HL-60 (cell line): ENCODE data around the gene PGAM2.

ENCODE experiments used
- GABPA ChIP-seq: IDR thresholded peaks from 2 replicates; pipeline ENCODE4 v1.6.1; 2012; ENCODE audit warnings: low read depth
- POLR2AphosphoS5 ChIP-seq: IDR thresholded peaks from 2 replicates; pipeline ENCODE4 v1.6.1; 2012; ENCODE audit warnings: low read depth
- REST ChIP-seq: IDR thresholded peaks from 2 replicates; pipeline ENCODE4 v1.6.1; 2012; ENCODE audit warnings: low read depth; ENCODE audit not compliant: insufficient replicate concordance
- SPI1 ChIP-seq: IDR thresholded peaks from 2 replicates; pipeline ENCODE4 v1.6.1; 2012; ENCODE audit warnings: low read depth, mild to moderate bottlenecking, borderline replicate concordance
- TF ChIP-seq, protein P1 (sequence below): IDR thresholded peaks from one replicate; pipeline ENCODE4 v1.5.1; 2011; ENCODE audit warnings: low read length, control low read depth, inconsistent platforms; ENCODE audit not compliant: insufficient read depth

- TF ChIP-seq POLR2AphosphoS5 (no peak), GABPA (no peak), REST (no peak), SPI1 (no peak)
- TF ChIP-seq, protein P1, sequence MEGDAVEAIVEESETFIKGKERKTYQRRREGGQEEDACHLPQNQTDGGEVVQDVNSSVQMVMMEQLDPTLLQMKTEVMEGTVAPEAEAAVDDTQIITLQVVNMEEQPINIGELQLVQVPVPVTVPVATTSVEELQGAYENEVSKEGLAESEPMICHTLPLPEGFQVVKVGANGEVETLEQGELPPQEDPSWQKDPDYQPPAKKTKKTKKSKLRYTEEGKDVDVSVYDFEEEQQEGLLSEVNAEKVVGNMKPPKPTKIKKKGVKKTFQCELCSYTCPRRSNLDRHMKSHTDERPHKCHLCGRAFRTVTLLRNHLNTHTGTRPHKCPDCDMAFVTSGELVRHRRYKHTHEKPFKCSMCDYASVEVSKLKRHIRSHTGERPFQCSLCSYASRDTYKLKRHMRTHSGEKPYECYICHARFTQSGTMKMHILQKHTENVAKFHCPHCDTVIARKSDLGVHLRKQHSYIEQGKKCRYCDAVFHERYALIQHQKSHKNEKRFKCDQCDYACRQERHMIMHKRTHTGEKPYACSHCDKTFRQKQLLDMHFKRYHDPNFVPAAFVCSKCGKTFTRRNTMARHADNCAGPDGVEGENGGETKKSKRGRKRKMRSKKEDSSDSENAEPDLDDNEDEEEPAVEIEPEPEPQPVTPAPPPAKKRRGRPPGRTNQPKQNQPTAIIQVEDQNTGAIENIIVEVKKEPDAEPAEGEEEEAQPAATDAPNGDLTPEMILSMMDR = no peak
Observed at GRCh38 chr7:44057181-44057848, 8.1 kb downstream of the PGAM2 start.
